Adipose tissue (tissue), 3 donors: ENCODE results near the gene CORO2A. TPM values are rescaled to one million over a fixed set of nuclear protein-coding genes. Genes with fewer than 3 reads are reported as not detected.

Experiments
- H3K27ac ChIP-seq: one replicate; pipeline ENCODE4 v1.5.1; 2013; ENCODE audit warnings: low read depth, low read length
- WGBS, 3 donors: extraction: QIAGEN DNeasy Blood & Tissue Kit; methylation state at CpG; one replicate each; pipeline ENCODE4 v1.1.7; 2013; 5-methylcytosine and 5-hydroxymethylcytosine counted together
- polyA plus RNA-seq, 3 donors: library from polyadenylated mRNA; stranded (reverse); fragments of 200-250 nt; gene quantifications; one replicate each; pipeline ENCODE4 v1.2.3, GENCODE V29; 2013
- donor health status: healthy with polysubstance abuse.
- donor health status: Bipolar disorder and iron deficiency.
- donor health status: healthy.

CORO2A gene
- polyA plus RNA-seq, 3 donors: 0.36 to 1.2 (median 0.90) TPM

GRCh38 chr9:98157372-98157771 is 35.1 kb downstream of the CORO2A start:
- 90 to 95% (median 92%) methylated on average over 10 of the region's 10 CpGs for WGBS, 3 donors
- no peak overlapping the region for H3K27ac ChIP-seq

- no peak overlapping the region for H3K27ac ChIP-seq
- WGBS, 3 donors: 88 to 94% (median 88%) methylated on average over 2 of the region's 2 CpGs
Measured at GRCh38 chr9:98154678-98155077, 37.8 kb downstream of the CORO2A start.

- no peak overlapping the region for H3K27ac ChIP-seq
Measured at GRCh38 chr9:98152526-98152925, 39.9 kb downstream of the CORO2A start.

- H3K27ac ChIP-seq: no peak overlapping the region
- 67 to 86% (median 76%) methylated on average over 3 of the region's 3 CpGs for WGBS, 3 donors
Measured at GRCh38 chr9:98150721-98151120, 41.7 kb downstream of the CORO2A start.

- H3K27ac ChIP-seq: no peak overlapping the region
- 75 to 84% (median 78%) methylated on average over 7 of the region's 7 CpGs for WGBS, 3 donors
Measured at GRCh38 chr9:98150164-98150563, 42.3 kb downstream of the CORO2A start.

- no peak overlapping the region for H3K27ac ChIP-seq
- WGBS, 3 donors: 72 to 77% (median 73%) methylated on average over 3 of the region's 3 CpGs
Measured at GRCh38 chr9:98149422-98149821, 43.0 kb downstream of the CORO2A start.

- 79 to 85% (median 85%) methylated on average over 2 of the region's 2 CpGs for WGBS, 3 donors
- H3K27ac ChIP-seq: no peak overlapping the region
Measured at GRCh38 chr9:98148486-98148885, 44.0 kb downstream of the CORO2A start.

GRCh38 chr9:98147582-98147981 is 44.9 kb downstream of the CORO2A start:
- H3K27ac ChIP-seq: no peak overlapping the region
- 79 to 96% (median 94%) methylated on average over 2 of the region's 2 CpGs for WGBS, 3 donors

- H3K27ac ChIP-seq: no peak overlapping the region
- WGBS, 3 donors: 54 to 67% (median 61%) methylated on average over 7 of the region's 7 CpGs
Measured at GRCh38 chr9:98146101-98146991, 46.1 kb downstream of the CORO2A start.

- 74 to 100% (median 98%) methylated on average over 3 of the region's 3 CpGs for WGBS, 3 donors
- H3K27ac ChIP-seq: no peak overlapping the region
Measured at GRCh38 chr9:98144631-98145030, 47.8 kb downstream of the CORO2A start.

GRCh38 chr9:98144076-98144475 is 48.4 kb downstream of the CORO2A start:
- WGBS, 3 donors: 82 to 92% (median 89%) methylated on average over 4 of the region's 4 CpGs
- H3K27ac ChIP-seq: no peak overlapping the region

GRCh38 chr9:98142925-98143481 is 49.4 kb downstream of the CORO2A start:
- no peak overlapping the region for H3K27ac ChIP-seq
- WGBS, 3 donors: 84 to 92% (median 87%) methylated on average over 8 of the region's 8 CpGs

GRCh38 chr9:98142182-98142907 is 50.1 kb downstream of the CORO2A start:
- whole genome bisulfite sequencing, 3 donors: 51 to 76% (median 53%) methylated on average over 12 to 13 of the region's 13 CpGs
- H3K27ac ChIP-seq: no peak overlapping the region

- WGBS, 3 donors: 82 to 92% (median 90%) methylated on average over 5 of the region's 5 CpGs
- H3K27ac ChIP-seq: no peak overlapping the region
Measured at GRCh38 chr9:98140503-98140902, 51.9 kb downstream of the CORO2A start.

- H3K27ac ChIP-seq: no peak overlapping the region
Measured at GRCh38 chr9:98136489-98136888, 55.9 kb downstream of the CORO2A start.

- H3K27ac ChIP-seq: no peak overlapping the region
Measured at GRCh38 chr9:98135938-98136337, 56.5 kb downstream of the CORO2A start.

GRCh38 chr9:98135558-98135934 is 56.9 kb downstream of the CORO2A start:
- 57 to 84% (median 80%) methylated on average over 4 of the region's 4 CpGs for whole genome bisulfite sequencing, 3 donors
- H3K27ac ChIP-seq: no peak overlapping the region

More at GRCh38 chr9:98135938-98136337, 56.5 kb downstream of the CORO2A start:
- 83 to 92% (median 88%) methylated on average over 7 of the region's 7 CpGs for WGBS, 3 donors

- no peak overlapping the region for H3K27ac ChIP-seq
- 84 to 95% (median 89%) methylated on average over 12 of the region's 12 CpGs for WGBS, 3 donors
Measured at GRCh38 chr9:98134702-98135557, 57.5 kb downstream of the CORO2A start.
